Bronchial epithelial cell (primary cell): Measurements from ENCODE around the gene LSM3. TPM values are rescaled to one million over a fixed set of nuclear protein-coding genes. Genes with fewer than 3 reads are reported as not detected.

Source experiments
- DNase-seq: peaks from one replicate; pipeline ENCODE4 v3.0.0-alpha.2; 2010; ENCODE audit warnings: low read depth
- FAIRE-seq: peaks from 2 replicates; lab custom pipeline; 2011; peaks lifted over from hg19 to GRCh38; lab: Jason Lieb, UNC
- H3K27me3 ChIP-seq: 2 replicates; pipeline ENCODE4 v1.5.1; 2011; ENCODE audit warnings: low read length; ENCODE audit not compliant: control insufficient read depth, insufficient read depth
- H3K36me3 ChIP-seq: 2 replicates; pipeline ENCODE4 v1.5.1; 2011; ENCODE audit warnings: low read length; ENCODE audit not compliant: control insufficient read depth, insufficient read depth
- H3K4me3 ChIP-seq: 2 replicates; pipeline ENCODE4 v1.5.1; 2011; ENCODE audit warnings: mild to moderate bottlenecking, low read depth, low read length, control low read depth
- CTCF ChIP-seq: IDR thresholded peaks from 2 replicates; pipeline ENCODE4 v1.5.1; 2011; ENCODE audit warnings: mild to moderate bottlenecking, moderate library complexity, low read length, control low read depth, inconsistent platforms; ENCODE audit not compliant: insufficient read depth, severe bottlenecking
- total RNA-seq: library from RNA; depleted of rRNA; stranded (reverse); fragments of >200 nt; gene quantifications from 2 replicates; pipeline ENCODE4 v1.2.1, GENCODE V29; 2014

The LSM3 gene
- total RNA-seq, 1 donor from 2014 or later: 6.6 TPM

- FAIRE-seq (no peak), DNase-seq (no peak)
- H3K27me3 ChIP-seq: no peaks in the 10 kb centered on the region
- no peak overlapping the region for H3K4me3 ChIP-seq
- no peak for TF ChIP-seq CTCF
- no peaks in the 10 kb centered on the region for H3K36me3 ChIP-seq
Observed at GRCh38 chr3:14231145-14231990, 52.8 kb downstream of the LSM3 start.

GRCh38 chr3:14231998-14232501, 53.4 kb downstream of the LSM3 start:
- DNase-seq (no peak), FAIRE-seq (no peak)
- TF ChIP-seq CTCF: no peak
- Histone ChIP-seq H3K27me3 (no peaks in the 10 kb centered on the region), H3K4me3 (no peak overlapping the region), H3K36me3 (no peaks in the 10 kb centered on the region)

- no peaks in the 10 kb centered on the region for H3K36me3 ChIP-seq
- FAIRE-seq (no peak), DNase-seq (peak; percentile 94)
- H3K27me3 ChIP-seq: no peaks in the 10 kb centered on the region
- no peak overlapping the region for H3K4me3 ChIP-seq
- TF ChIP-seq CTCF: no peak
Observed at GRCh38 chr3:14234251-14235002, 55.8 kb downstream of the LSM3 start.

- no peak for FAIRE-seq
- peak; percentile 88 for DNase-seq
- TF ChIP-seq CTCF: no peak
- no peaks in the 10 kb centered on the region for H3K27me3 ChIP-seq
- H3K4me3 ChIP-seq: no peak overlapping the region
- no peaks in the 10 kb centered on the region for H3K36me3 ChIP-seq
Observed at GRCh38 chr3:14235003-14235911, 56.6 kb downstream of the LSM3 start.

GRCh38 chr3:14235912-14236295, 57.3 kb downstream of the LSM3 start:
- DNase-seq: no peak
- FAIRE-seq: no peak
- Histone ChIP-seq H3K36me3 (no peaks in the 10 kb centered on the region), H3K4me3 (no peak overlapping the region), H3K27me3 (no peaks in the 10 kb centered on the region)
- TF ChIP-seq CTCF: no peak
